ENCODE measurements around the gene PCMTD2. TPM values are rescaled to one million over a fixed set of nuclear protein-coding genes. Genes with fewer than 3 reads are reported as not detected.
A peak's percentile ranks its signal among the peaks of the same experiment; 100 is the strongest.

The PCMTD2 gene
- total RNA-seq, 1 donor from 2014 or later, result 82.4 TPM

DNA sequence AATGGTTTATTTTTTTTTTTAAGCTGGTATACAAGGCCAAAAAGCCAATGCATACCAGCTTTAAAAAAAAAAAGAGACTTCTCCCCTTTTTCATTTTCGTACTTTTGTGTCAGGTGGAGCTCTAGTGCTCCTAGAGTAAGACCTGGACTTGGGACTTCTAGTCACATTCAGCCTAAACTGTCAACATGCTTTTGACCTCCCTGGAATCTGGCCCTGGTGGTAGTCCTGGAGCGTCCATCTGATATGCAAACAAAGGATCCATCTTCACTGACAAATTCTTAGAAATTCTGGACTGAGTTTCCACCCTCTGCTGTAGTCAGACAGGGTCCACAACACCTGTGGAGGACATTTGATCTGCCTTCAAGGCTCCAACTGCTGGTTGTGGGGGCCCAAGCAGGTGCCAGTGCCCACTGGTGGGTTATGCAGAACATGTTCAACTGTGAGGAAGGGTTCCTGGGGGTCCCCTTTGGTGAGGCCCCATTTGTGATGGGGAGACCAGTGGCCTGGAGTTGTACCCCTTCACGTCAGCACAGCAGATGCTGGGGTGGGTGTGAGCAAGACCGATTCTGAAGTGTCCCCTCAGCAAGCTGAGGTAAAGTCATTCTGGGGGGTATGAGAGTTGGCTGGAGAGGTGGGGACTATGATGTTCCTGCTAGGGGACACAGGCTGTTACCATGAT, 12.6 kb upstream of the PCMTD2 start:
- no peak overlapping the region for H3K4me3 Mint-ChIP-seq (ENCODE audit: unreplicated experiment)
- peaks cover 11% of the 10 kb centered on the region for H3K4me1 Mint-ChIP-seq (ENCODE audit: low read depth, unreplicated experiment)
- TF ChIP-seq, protein P1, sequence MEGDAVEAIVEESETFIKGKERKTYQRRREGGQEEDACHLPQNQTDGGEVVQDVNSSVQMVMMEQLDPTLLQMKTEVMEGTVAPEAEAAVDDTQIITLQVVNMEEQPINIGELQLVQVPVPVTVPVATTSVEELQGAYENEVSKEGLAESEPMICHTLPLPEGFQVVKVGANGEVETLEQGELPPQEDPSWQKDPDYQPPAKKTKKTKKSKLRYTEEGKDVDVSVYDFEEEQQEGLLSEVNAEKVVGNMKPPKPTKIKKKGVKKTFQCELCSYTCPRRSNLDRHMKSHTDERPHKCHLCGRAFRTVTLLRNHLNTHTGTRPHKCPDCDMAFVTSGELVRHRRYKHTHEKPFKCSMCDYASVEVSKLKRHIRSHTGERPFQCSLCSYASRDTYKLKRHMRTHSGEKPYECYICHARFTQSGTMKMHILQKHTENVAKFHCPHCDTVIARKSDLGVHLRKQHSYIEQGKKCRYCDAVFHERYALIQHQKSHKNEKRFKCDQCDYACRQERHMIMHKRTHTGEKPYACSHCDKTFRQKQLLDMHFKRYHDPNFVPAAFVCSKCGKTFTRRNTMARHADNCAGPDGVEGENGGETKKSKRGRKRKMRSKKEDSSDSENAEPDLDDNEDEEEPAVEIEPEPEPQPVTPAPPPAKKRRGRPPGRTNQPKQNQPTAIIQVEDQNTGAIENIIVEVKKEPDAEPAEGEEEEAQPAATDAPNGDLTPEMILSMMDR (IDR thresholded peaks at IDR 0.05; ENCODE audit: partially characterized antibody, unreplicated experiment), result no peak
- H3K27me3 Mint-ChIP-seq (ENCODE audit: unreplicated experiment), result peaks cover 24% of the 10 kb centered on the region
- peaks cover 9% of the 10 kb centered on the region for H3K36me3 Mint-ChIP-seq (ENCODE audit: unreplicated experiment)
- DNase-seq, result no peak
- H3K9me3 Mint-ChIP-seq (ENCODE audit: unreplicated experiment), result peaks cover 18% of the 10 kb centered on the region
- peak overlapping the region; percentile 55 for H3K27ac Mint-ChIP-seq (ENCODE audit: unreplicated experiment)

DNA sequence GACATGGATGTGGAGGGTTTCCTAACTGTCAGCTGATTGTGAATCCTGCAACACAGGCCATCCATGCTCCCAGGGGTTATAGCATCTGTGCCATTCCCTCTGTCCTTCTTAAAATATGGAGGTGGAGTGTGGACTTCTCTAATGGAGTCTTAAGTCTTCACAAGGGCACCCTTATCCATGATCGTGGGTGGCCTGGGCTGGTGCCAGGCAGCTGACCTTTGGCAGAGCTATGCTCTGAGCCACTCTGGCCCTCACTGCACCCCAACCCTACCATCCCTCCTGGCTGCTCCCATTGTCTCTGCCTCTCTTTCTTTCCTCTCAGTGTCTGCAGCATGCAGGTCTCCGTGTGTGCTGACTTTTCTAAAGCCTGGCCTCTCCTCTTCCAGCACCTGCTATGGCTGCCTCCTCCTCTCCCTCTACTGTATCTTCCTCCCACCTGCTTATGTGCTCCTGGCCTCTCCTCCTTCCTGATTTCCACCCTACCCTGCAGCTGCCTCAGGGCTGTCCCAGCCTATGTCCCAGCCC, 11.2 kb upstream of the PCMTD2 start:
- H3K36me3 Mint-ChIP-seq (ENCODE audit: unreplicated experiment), result peaks cover 9% of the 10 kb centered on the region
- TF ChIP-seq, protein P1 (IDR thresholded peaks at IDR 0.05; ENCODE audit: partially characterized antibody, unreplicated experiment), result no peak
- H3K4me3 Mint-ChIP-seq (ENCODE audit: unreplicated experiment), result no peak overlapping the region
- peak overlapping the region; percentile 38 for H3K27ac Mint-ChIP-seq (ENCODE audit: unreplicated experiment)
- peaks cover 11% of the 10 kb centered on the region for H3K4me1 Mint-ChIP-seq (ENCODE audit: low read depth, unreplicated experiment)
- peaks cover 21% of the 10 kb centered on the region for H3K27me3 Mint-ChIP-seq (ENCODE audit: unreplicated experiment)
- H3K9me3 Mint-ChIP-seq (ENCODE audit: unreplicated experiment), result peaks cover 15% of the 10 kb centered on the region
- no peak for DNase-seq

DNA sequence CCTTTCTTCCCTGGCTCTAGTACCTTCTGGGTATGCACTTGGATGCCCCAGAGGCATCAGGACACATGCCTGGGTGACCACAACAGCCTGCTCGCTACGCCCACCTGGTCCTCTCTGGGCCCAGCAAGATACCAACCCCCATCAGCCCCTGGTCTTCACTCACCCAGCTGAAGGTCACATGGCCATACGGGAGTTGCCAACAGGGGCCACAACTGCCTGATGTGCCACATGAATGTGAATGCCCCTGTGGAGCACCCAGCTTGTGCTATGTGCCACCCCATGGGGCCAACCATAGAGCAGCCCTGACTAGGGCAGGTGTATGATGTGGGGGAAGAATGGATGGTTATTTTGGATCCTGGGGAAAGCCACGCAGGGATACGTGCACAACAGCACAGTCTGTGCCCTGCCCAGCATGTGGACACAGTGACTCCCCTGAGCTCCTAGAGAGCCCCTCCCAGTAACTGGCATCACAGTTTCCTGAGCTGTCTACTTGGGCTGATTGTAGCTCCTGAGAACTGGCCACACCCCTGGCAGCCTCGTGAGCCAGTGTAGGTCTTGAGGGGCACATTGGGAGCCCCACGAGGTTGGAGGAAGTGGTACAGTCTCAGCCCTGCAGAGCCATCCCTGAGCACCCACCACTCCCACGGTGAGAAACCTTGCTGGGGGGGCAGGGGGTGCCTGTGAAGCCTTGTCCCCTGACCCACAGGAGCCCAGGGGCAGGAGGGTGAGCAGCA, 10.5 kb upstream of the PCMTD2 start:
- H3K4me1 Mint-ChIP-seq (ENCODE audit: low read depth, unreplicated experiment), result peaks cover 11% of the 10 kb centered on the region
- DNase-seq, result no peak
- H3K36me3 Mint-ChIP-seq (ENCODE audit: unreplicated experiment), result peaks cover 12% of the 10 kb centered on the region
- peaks cover 18% of the 10 kb centered on the region for H3K9me3 Mint-ChIP-seq (ENCODE audit: unreplicated experiment)
- H3K4me3 Mint-ChIP-seq (ENCODE audit: unreplicated experiment), result no peak overlapping the region
- peak overlapping the region; percentile 38 for H3K27ac Mint-ChIP-seq (ENCODE audit: unreplicated experiment)
- H3K27me3 Mint-ChIP-seq (ENCODE audit: unreplicated experiment), result peaks cover 22% of the 10 kb centered on the region
- TF ChIP-seq, protein P1 (IDR thresholded peaks at IDR 0.05; ENCODE audit: partially characterized antibody, unreplicated experiment), result no peak

DNA sequence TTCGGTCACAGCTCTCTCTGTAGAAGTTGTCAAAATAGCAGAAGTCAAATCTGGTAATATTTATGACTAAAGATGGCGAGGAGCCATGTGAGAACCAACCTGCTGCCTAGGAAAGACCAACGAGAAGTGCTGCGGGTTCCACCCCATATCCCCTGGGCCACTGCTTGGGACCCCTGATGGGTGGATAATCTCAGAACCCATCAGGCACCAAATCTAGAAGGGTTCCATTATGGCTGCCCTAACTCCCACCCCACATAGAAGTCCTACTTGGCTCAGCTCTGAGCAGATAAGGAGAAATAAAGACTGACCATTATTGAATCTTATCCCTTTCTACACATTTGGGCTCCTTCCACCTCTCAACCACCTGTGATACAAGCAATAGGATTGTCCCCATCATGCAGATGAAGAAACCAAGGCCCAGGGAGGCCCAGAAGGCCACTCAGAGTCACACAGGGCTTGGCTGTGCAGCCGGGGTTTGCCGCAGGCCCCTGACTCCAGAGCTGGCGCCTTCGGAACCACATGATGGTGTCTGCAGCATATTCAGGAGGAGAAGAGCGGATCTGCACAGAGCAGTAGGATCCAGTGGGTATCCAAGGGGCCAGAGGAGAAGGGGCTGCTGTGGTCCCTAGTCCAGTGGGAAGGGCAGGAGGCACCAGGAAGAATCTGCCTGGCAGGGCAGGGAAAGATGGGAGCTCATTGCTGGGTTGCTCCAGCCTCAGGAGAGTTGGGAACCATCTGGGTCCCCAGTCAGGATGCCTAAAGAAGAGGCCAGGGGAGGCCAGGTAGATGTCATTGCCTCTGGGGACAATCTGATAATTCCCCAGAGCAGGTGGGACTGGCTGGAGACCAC, 9.6 kb upstream of the PCMTD2 start:
- peaks cover 11% of the 10 kb centered on the region for H3K4me1 Mint-ChIP-seq (ENCODE audit: low read depth, unreplicated experiment)
- peaks cover 17% of the 10 kb centered on the region for H3K9me3 Mint-ChIP-seq (ENCODE audit: unreplicated experiment)
- H3K36me3 Mint-ChIP-seq (ENCODE audit: unreplicated experiment), result peaks cover 13% of the 10 kb centered on the region
- H3K27me3 Mint-ChIP-seq (ENCODE audit: unreplicated experiment), result peaks cover 23% of the 10 kb centered on the region
- DNase-seq, result no peak
- peak overlapping the region; percentile 64 for H3K27ac Mint-ChIP-seq (ENCODE audit: unreplicated experiment)
- H3K4me3 Mint-ChIP-seq (ENCODE audit: unreplicated experiment), result no peak overlapping the region
- TF ChIP-seq, protein P1 (IDR thresholded peaks at IDR 0.05; ENCODE audit: partially characterized antibody, unreplicated experiment), result no peak

Measured in glutamatergic neuron (in vitro differentiated cells).